Liver (tissue), 9 donors: ENCODE data around the gene RAD9B. TPM values are rescaled to one million over a fixed set of nuclear protein-coding genes. Genes with fewer than 3 reads are reported as not detected.

Experiments
- DNase-seq: peaks from one replicate; pipeline ENCODE4 v3.0.0-alpha.2; 2017; ENCODE audit warnings: low spot score
- H3K27ac ChIP-seq, 2 donors: one replicate each; pipeline ENCODE4 v1.7.0; 2013; ENCODE audit warnings: inconsistent platforms in 2 of 2, low read length in 2 of 2, control low read depth in 1 of 2, low read depth in 1 of 2, mild to moderate bottlenecking in 1 of 2
- H3K27me3 ChIP-seq, 4 donors: one replicate each; pipeline versions ENCODE4 v1.6.1 to v1.7.0; 2013; ENCODE audit warnings: low read length in 3 of 4, inconsistent platforms in 1 of 4, mild to moderate bottlenecking in 1 of 4, moderate library complexity in 1 of 4; ENCODE audit not compliant: control insufficient read depth in 4 of 4, insufficient read depth in 4 of 4
- H3K36me3 ChIP-seq, 4 donors: one replicate each; pipeline versions ENCODE4 v1.6.1 to v1.7.0; 2013; ENCODE audit warnings: low read length in 3 of 4, mild to moderate bottlenecking in 3 of 4, low read depth in 1 of 4, moderate library complexity in 1 of 4; ENCODE audit not compliant: control insufficient read depth in 4 of 4, insufficient read depth in 3 of 4
- H3K4me1 ChIP-seq, 4 donors: one replicate each; pipeline versions ENCODE4 v1.6.1 to v1.7.0; 2013; ENCODE audit warnings: low read length in 3 of 4, mild to moderate bottlenecking in 3 of 4, moderate library complexity in 1 of 4; ENCODE audit not compliant: control insufficient read depth in 4 of 4, insufficient read depth in 4 of 4
- H3K4me3 ChIP-seq, 3 donors: one replicate each; pipeline versions ENCODE4 v1.6.1 to v1.7.0; 2013; ENCODE audit warnings: low read length in 3 of 3, control low read depth in 1 of 3, low read depth in 1 of 3, mild to moderate bottlenecking in 1 of 3
- H3K9ac ChIP-seq, 2 donors: one replicate each; pipeline ENCODE4 v1.7.0; 2013; ENCODE audit warnings: low read length in 2 of 2, mild to moderate bottlenecking in 2 of 2, moderate library complexity in 2 of 2, control low read depth in 1 of 2, low read depth in 1 of 2
- H3K9me3 ChIP-seq, 4 donors: one replicate each; pipeline versions ENCODE4 v1.6.1 to v1.7.0; 2013; ENCODE audit warnings: low read length in 3 of 4; ENCODE audit not compliant: control insufficient read depth in 4 of 4
- CTCF ChIP-seq: fragments of 150-350 bp; IDR thresholded peaks from 2 replicates; pipeline ENCODE4 v1.5.1; 2017; ENCODE audit warnings: improper control_type of control experiment, low read depth, low read length; ENCODE audit not compliant: missing input control
- EGR1 ChIP-seq, 2 donors: IDR thresholded peaks; 2 replicates each; pipeline ENCODE4 v1.6.1; 2016 to 2018; ENCODE audit warnings: antibody characterized with exemption in 2 of 2, low read depth in 2 of 2
- FOXA1 ChIP-seq: IDR thresholded peaks from 2 replicates; pipeline ENCODE4 v1.6.1; 2016; ENCODE audit warnings: antibody characterized with exemption
- FOXA2 ChIP-seq: IDR thresholded peaks from 2 replicates; pipeline ENCODE4 v1.6.1; 2016; ENCODE audit warnings: antibody characterized with exemption
- GABPA ChIP-seq, 2 donors: IDR thresholded peaks in 1 of 2; conservative IDR thresholded peaks in 1 of 2; 2 replicates each; pipeline ENCODE4 v1.6.1; 2016; ENCODE audit warnings: antibody characterized with exemption in 2 of 2, mild to moderate bottlenecking in 1 of 2, moderate library complexity in 1 of 2
- HNF4A ChIP-seq, 2 donors: conservative IDR thresholded peaks; 2 replicates each; pipeline ENCODE4 v1.6.1; 2016; ENCODE audit warnings: antibody characterized with exemption in 2 of 2, mild to moderate bottlenecking in 2 of 2
- HNF4G ChIP-seq: IDR thresholded peaks from 2 replicates; pipeline ENCODE4 v1.6.1; 2016; ENCODE audit warnings: antibody characterized with exemption
- JUND ChIP-seq, 2 donors: IDR thresholded peaks; 2 replicates each; pipeline ENCODE4 v1.6.1; 2016; ENCODE audit warnings: antibody characterized with exemption in 2 of 2
- NR2F2 ChIP-seq: IDR thresholded peaks from 2 replicates; pipeline ENCODE4 v1.6.1; 2016; ENCODE audit warnings: antibody characterized with exemption
- RAD21 ChIP-seq, 2 donors: IDR thresholded peaks; 2 replicates each; pipeline ENCODE4 v1.6.1; 2016; ENCODE audit warnings: antibody characterized with exemption in 2 of 2, mild to moderate bottlenecking in 2 of 2
- RXRA ChIP-seq, 2 donors: IDR thresholded peaks; 2 replicates each; pipeline ENCODE4 v1.6.1; 2017 to 2018; ENCODE audit warnings: antibody characterized with exemption in 2 of 2, mild to moderate bottlenecking in 1 of 2
- SP1 ChIP-seq: IDR thresholded peaks from 2 replicates; pipeline ENCODE4 v1.6.1; 2018; ENCODE audit warnings: antibody characterized with exemption, mild to moderate bottlenecking
- TAF1 ChIP-seq: conservative IDR thresholded peaks from 2 replicates; pipeline ENCODE4 v1.6.1; 2016; ENCODE audit warnings: antibody characterized with exemption, mild to moderate bottlenecking
- YY1 ChIP-seq: IDR thresholded peaks from 2 replicates; pipeline ENCODE4 v1.6.1; 2016; ENCODE audit warnings: antibody characterized with exemption, mild to moderate bottlenecking
- WGBS: extraction: QIAGEN DNeasy Blood & Tissue Kit; methylation state at CpG from one replicate; pipeline ENCODE4 v1.1.7; 2013; 5-methylcytosine and 5-hydroxymethylcytosine counted together
- polyA plus RNA-seq, 2 donors: library from polyadenylated mRNA; stranded (reverse) in 1 of 2; unstranded in 1 of 2; fragments of 200-250 nt in 1 of 2; fragments of >200 nt in 1 of 2; fragmentation: Nextera tagmentation in 1 of 2; extraction: Ambion mirVana in 1 of 2; gene quantifications; one replicate each; pipeline versions ENCODE4 v1.2.1 to v1.2.3, GENCODE V29; 2013 to 2015
- total RNA-seq, 2 donors: library from RNA; depleted of rRNA; stranded (reverse); fragments of >200 nt; gene quantifications; one replicate each; pipeline ENCODE4 v1.2.3, GENCODE V29; 2014
- TF ChIP-seq, protein P1 (sequence below): IDR thresholded peaks from 2 replicates; pipeline ENCODE4 v1.6.1; 2016; ENCODE audit warnings: antibody characterized with exemption, mild to moderate bottlenecking
- TF ChIP-seq, protein P2 (sequence below): IDR thresholded peaks from 2 replicates; pipeline ENCODE4 v1.6.1; 2016; ENCODE audit warnings: antibody characterized with exemption
- TF ChIP-seq, protein P3 (sequence below): IDR thresholded peaks from 2 replicates; pipeline ENCODE4 v1.6.1; 2016; ENCODE audit warnings: antibody characterized with exemption
- TF ChIP-seq, protein P4 (sequence below): IDR thresholded peaks from 2 replicates; pipeline ENCODE4 v1.6.1; 2016; ENCODE audit warnings: antibody characterized with exemption
- donor health status: healthy.
- donor health status: healthy.
- donor health status: healthy.
- donor health status: healthy.
- donor health status: healthy.

Gene RAD9B
- total and polyA plus RNA-seq, 4 donors, result 0.14 to 0.56 (median 0.28) TPM

DNA sequence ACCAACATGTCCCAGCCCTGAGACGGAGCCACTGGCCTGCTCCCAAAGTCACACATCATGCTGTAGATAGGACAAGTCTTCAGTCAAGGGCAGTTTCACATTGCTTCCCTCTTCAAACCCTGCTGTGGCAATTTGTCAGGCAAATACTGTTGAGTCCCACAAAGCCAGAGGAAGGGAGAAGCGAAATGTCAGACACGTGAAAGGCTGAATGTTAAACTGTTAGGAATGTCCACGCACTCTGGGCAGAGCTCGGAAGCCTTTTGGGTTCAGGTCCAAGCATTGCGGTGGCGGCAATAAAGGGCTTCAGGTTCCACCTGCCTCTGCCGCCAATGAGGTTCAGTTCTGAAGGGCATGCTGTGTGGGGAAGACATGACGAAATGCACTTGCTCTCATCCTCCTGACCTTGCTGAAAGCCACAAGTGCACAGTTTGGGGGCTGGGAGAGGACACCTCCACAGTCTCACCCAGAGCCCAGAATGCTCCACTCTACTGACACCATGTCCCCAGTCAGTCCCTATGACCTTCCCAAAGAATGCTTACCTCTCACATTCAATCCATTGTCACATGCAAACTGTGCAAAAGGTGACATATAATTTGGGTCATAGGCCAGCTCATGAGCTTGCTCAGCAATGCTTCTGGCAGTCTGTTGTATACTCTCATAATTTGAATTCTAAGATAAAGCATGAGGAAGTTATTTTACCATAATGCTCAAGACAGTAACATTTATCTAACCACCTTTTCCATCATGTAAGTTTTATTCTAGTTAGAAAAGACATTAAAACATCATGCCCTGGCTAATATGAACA, 35.7 kb downstream of the RAD9B start:
- TF ChIP-seq HNF4G (peak; percentile 37), TAF1 (peak; percentile 64), JUND (IDR thresholded peaks at IDR 0.05) (no peak), NR2F2 (no peak), EGR1 (IDR thresholded peaks at IDR 0.05; ENCODE audit: low read depth in 2 of 2) (no peak), RXRA (IDR thresholded peaks at IDR 0.05) (peak; percentile 78 to 91), GABPA (IDR thresholded peaks at IDR 0.05 in 1 of 2, conservative IDR thresholded peaks at IDR 0.05 in 1 of 2) (no peak), CTCF (no peak), HNF4A (conservative IDR thresholded peaks at IDR 0.05) (peak; percentile 43 to 67), SP1 (peak; percentile 92), YY1 (peak; percentile 13), FOXA1 (no peak), RAD21 (IDR thresholded peaks at IDR 0.05) (peak in 1 of 2 donors; percentile 41), FOXA2 (no peak)
- TF ChIP-seq, protein P1, sequence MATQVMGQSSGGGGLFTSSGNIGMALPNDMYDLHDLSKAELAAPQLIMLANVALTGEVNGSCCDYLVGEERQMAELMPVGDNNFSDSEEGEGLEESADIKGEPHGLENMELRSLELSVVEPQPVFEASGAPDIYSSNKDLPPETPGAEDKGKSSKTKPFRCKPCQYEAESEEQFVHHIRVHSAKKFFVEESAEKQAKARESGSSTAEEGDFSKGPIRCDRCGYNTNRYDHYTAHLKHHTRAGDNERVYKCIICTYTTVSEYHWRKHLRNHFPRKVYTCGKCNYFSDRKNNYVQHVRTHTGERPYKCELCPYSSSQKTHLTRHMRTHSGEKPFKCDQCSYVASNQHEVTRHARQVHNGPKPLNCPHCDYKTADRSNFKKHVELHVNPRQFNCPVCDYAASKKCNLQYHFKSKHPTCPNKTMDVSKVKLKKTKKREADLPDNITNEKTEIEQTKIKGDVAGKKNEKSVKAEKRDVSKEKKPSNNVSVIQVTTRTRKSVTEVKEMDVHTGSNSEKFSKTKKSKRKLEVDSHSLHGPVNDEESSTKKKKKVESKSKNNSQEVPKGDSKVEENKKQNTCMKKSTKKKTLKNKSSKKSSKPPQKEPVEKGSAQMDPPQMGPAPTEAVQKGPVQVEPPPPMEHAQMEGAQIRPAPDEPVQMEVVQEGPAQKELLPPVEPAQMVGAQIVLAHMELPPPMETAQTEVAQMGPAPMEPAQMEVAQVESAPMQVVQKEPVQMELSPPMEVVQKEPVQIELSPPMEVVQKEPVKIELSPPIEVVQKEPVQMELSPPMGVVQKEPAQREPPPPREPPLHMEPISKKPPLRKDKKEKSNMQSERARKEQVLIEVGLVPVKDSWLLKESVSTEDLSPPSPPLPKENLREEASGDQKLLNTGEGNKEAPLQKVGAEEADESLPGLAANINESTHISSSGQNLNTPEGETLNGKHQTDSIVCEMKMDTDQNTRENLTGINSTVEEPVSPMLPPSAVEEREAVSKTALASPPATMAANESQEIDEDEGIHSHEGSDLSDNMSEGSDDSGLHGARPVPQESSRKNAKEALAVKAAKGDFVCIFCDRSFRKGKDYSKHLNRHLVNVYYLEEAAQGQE, result peak; percentile 31
- TF ChIP-seq, protein P2, sequence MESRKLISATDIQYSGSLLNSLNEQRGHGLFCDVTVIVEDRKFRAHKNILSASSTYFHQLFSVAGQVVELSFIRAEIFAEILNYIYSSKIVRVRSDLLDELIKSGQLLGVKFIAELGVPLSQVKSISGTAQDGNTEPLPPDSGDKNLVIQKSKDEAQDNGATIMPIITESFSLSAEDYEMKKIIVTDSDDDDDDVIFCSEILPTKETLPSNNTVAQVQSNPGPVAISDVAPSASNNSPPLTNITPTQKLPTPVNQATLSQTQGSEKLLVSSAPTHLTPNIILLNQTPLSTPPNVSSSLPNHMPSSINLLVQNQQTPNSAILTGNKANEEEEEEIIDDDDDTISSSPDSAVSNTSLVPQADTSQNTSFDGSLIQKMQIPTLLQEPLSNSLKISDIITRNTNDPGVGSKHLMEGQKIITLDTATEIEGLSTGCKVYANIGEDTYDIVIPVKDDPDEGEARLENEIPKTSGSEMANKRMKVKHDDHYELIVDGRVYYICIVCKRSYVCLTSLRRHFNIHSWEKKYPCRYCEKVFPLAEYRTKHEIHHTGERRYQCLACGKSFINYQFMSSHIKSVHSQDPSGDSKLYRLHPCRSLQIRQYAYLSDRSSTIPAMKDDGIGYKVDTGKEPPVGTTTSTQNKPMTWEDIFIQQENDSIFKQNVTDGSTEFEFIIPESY, result no peak
- TF ChIP-seq, protein P3, sequence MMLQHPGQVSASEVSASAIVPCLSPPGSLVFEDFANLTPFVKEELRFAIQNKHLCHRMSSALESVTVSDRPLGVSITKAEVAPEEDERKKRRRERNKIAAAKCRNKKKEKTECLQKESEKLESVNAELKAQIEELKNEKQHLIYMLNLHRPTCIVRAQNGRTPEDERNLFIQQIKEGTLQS, result peak; percentile 52
- TF ChIP-seq, protein P4, sequence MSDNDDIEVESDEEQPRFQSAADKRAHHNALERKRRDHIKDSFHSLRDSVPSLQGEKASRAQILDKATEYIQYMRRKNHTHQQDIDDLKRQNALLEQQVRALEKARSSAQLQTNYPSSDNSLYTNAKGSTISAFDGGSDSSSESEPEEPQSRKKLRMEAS, result peak; percentile 29
- H3K27ac ChIP-seq, result peak overlapping the region; percentile 67 to 88
- peak overlapping the region in 1 of 2 donors; percentile 67 for H3K9ac ChIP-seq
- WGBS, result 60% methylated on average over 9 of the region's 9 CpGs
- peak; percentile 34 for DNase-seq
- no peaks in the 10 kb centered on the region for H3K9me3 ChIP-seq
- peaks cover 6 to 34% (median 27%) of the 10 kb centered on the region in 4 donors for H3K4me1 ChIP-seq
- H3K36me3 ChIP-seq, result peaks cover 0 to 4% (median 2%) of the 10 kb centered on the region in 4 donors
- no peaks in the 10 kb centered on the region for H3K27me3 ChIP-seq
- H3K4me3 ChIP-seq, result no peak overlapping the region
